OCI-LY7 (cell line): ENCODE data around the gene SLC4A11. TPM values are rescaled to one million over a fixed set of nuclear protein-coding genes. Genes with fewer than 3 reads are reported as not detected.
"Not testable (repeated sequence)": the region's sequence is repeated elsewhere in the genome, so short reads cannot be mapped to it uniquely, and the experiment has no call there.

Experiments
- BruUV-seq: library from RNA; stranded (reverse); fragments of 400-500 nt; replicated peaks from 2 replicates; lab custom pipeline; 2021; lab: Mats Ljungman, UMichigan
- CTCF ChIA-PET: fragments of 300-600 bp; sonication (Branson Sonifier 250); formaldehyde crosslinking; loops from one replicate; lab custom pipeline; 2022; ENCODE audit warnings: antibody characterized with exemption; ENCODE audit not compliant: unreplicated experiment; lab: Charles Lee
- POLR2A ChIA-PET: fragments of 300-600 bp; sonication (Branson Sonifier 250); formaldehyde crosslinking; loops from one replicate; lab custom pipeline; 2022; ENCODE audit warnings: antibody characterized with exemption; lab: Charles Lee
- DNase-seq: peaks from one replicate; pipeline ENCODE4 v3.0.0-alpha.2; 2015; ENCODE audit warnings: low spot score
- H2AFZ ChIP-seq: fragments of 200-600 bp; sonication (generic), shearing (Covaris generic); 2 replicates; pipeline ENCODE4 v1.6.1; 2014; ENCODE audit warnings: mild to moderate bottlenecking, antibody characterized with exemption, low read length, moderate library complexity
- H3K27ac ChIP-seq: fragments of 200-600 bp; sonication (generic); 2 replicates; pipeline ENCODE4 v1.5.1; 2014; ENCODE audit warnings: mixed run types, low read depth, mild to moderate bottlenecking, moderate library complexity, low read length, inconsistent platforms; ENCODE audit not compliant: poor library complexity, severe bottlenecking
- H3K36me3 ChIP-seq: fragments of 200-600 bp; sonication (generic); 2 replicates; pipeline ENCODE4 v1.6.1; 2014; ENCODE audit warnings: mild to moderate bottlenecking, antibody characterized with exemption, low read length, moderate library complexity, mixed read lengths; ENCODE audit not compliant: insufficient read depth
- H3K4me1 ChIP-seq: fragments of 200-600 bp; sonication (generic); 2 replicates; pipeline ENCODE4 v1.5.1; 2014; ENCODE audit warnings: mild to moderate bottlenecking, low read length; ENCODE audit not compliant: insufficient read depth, poor library complexity, severe bottlenecking
- H3K4me2 ChIP-seq: fragments of 200-600 bp; sonication (generic); 2 replicates; pipeline ENCODE4 v1.6.1; 2014; ENCODE audit warnings: mild to moderate bottlenecking, low read length
- H3K4me3 ChIP-seq: fragments of 200-600 bp; sonication (generic); 2 replicates; pipeline ENCODE4 v1.5.1; 2014; ENCODE audit warnings: mild to moderate bottlenecking, low read depth, low read length; ENCODE audit not compliant: poor library complexity, severe bottlenecking
- H3K79me2 ChIP-seq: fragments of 200-600 bp; sonication (generic); 2 replicates; pipeline ENCODE4 v1.6.1; 2016; ENCODE audit warnings: low read depth, mild to moderate bottlenecking, low read length, moderate library complexity, mixed read lengths; ENCODE audit not compliant: insufficient read depth
- H3K9me2 ChIP-seq: fragments of 200-600 bp; sonication (generic); 2 replicates; pipeline ENCODE4 v1.6.1; 2016; ENCODE audit warnings: mild to moderate bottlenecking, low read length, mixed read lengths; ENCODE audit not compliant: insufficient read depth
- H3K9me3 ChIP-seq: fragments of 200-600 bp; sonication (generic); 2 replicates; pipeline ENCODE4 v1.6.1; 2014; ENCODE audit warnings: mild to moderate bottlenecking, mixed run types, low read length, mixed read lengths
- H4K20me1 ChIP-seq: fragments of 200-600 bp; sonication (generic); 2 replicates; pipeline ENCODE4 v1.6.1; 2014; ENCODE audit warnings: mild to moderate bottlenecking, antibody characterized with exemption, low read length, moderate library complexity, mixed read lengths; ENCODE audit not compliant: insufficient read depth
- CTCF ChIP-seq: fragments of 200-600 bp; sonication (generic); conservative IDR thresholded peaks from 2 replicates; pipeline ENCODE4 v1.5.1; 2014; ENCODE audit warnings: mild to moderate bottlenecking, antibody characterized with exemption, low read length, moderate library complexity, mixed read lengths
- EZH2phosphoT487 ChIP-seq: fragments of 200-600 bp; sonication (generic); IDR thresholded peaks from 2 replicates; pipeline ENCODE4 v1.6.1; 2018; ENCODE audit warnings: low read depth, borderline replicate concordance, mild to moderate bottlenecking, mixed run types, antibody characterized with exemption, low read length, moderate library complexity, mixed read lengths
- intact Hi-C: fragments of 100-400 bp; cut with micrococcal nuclease; formaldehyde crosslinking; loops from one replicate; pipeline ENCODE4 v1.10.0; 2022; ENCODE audit not compliant: unreplicated experiment
- total RNA-seq, 2 experiments: library from RNA; depleted of rRNA in 1 of 2; stranded (reverse); fragments of >200 nt in 1 of 2; shearing (Covaris generic) in 1 of 2; gene quantifications; 2 replicates each; pipeline ENCODE4 v1.2.3, GENCODE V29; 2014 to 2022

SLC4A11 gene
- total RNA-seq, 2 experiments from 2014 or later = 4.4 to 26.9 TPM

GRCh38 chr20:3183896-3184612 is 54.9 kb downstream of the SLC4A11 start:
- Histone ChIP-seq H3K36me3 (no peaks in the 10 kb centered on the region), H3K27ac (no peak overlapping the region), H3K9me3 (no peaks in the 10 kb centered on the region), H3K9me2 (no peaks in the 10 kb centered on the region), H3K4me1 (no peaks in the 10 kb centered on the region), H3K79me2 (no peaks in the 10 kb centered on the region), H4K20me1 (no peaks in the 10 kb centered on the region), H2AFZ (no peak overlapping the region), H3K4me3 (no peak overlapping the region), H3K4me2 (no peak overlapping the region)
- BruUV-seq = TSS peak; percentile 34
- intact Hi-C loops = no loop called here
- CTCF ChIA-PET = no interaction called here
- POLR2A ChIA-PET = interaction anchor here (1.1 kb wide), 2 partner anchors 19 to 98 kb away, joined by 3 read pairs; no protein-coding TSS in a partner anchor
- DNase-seq = no peak
- TF ChIP-seq CTCF (no peak), EZH2phosphoT487 (no peak)

GRCh38 chr20:3182429-3182828 is 56.6 kb downstream of the SLC4A11 start:
- CTCF ChIA-PET = interaction anchor here (0.6 kb wide), 1 partner anchor 319 kb away, joined by 3 read pairs; no protein-coding TSS in a partner anchor
- H3K9me3 ChIP-seq, H3K79me2 ChIP-seq, H3K4me3 ChIP-seq, intact Hi-C loops, H3K9me2 ChIP-seq, H3K27ac ChIP-seq, H4K20me1 ChIP-seq, H3K36me3 ChIP-seq, H3K4me2 ChIP-seq, H3K4me1 ChIP-seq, DNase-seq, H2AFZ ChIP-seq, BruUV-seq: not testable (repeated sequence)
- POLR2A ChIA-PET = interaction anchor here (0.6 kb wide), 1 partner anchor 22 kb away, joined by 3 read pairs; no protein-coding TSS in a partner anchor

GRCh38 chr20:3181270-3181669 is 57.7 kb downstream of the SLC4A11 start:
- Histone ChIP-seq H3K4me3 (no peak overlapping the region), H3K4me2 (no peak overlapping the region), H2AFZ (no peak overlapping the region), H3K79me2 (no peaks in the 10 kb centered on the region), H3K4me1 (no peaks in the 10 kb centered on the region), H4K20me1 (no peaks in the 10 kb centered on the region), H3K27ac (no peak overlapping the region), H3K9me3 (no peaks in the 10 kb centered on the region), H3K9me2 (no peaks in the 10 kb centered on the region), H3K36me3 (no peaks in the 10 kb centered on the region)
- no TSS peak for BruUV-seq
- intact Hi-C loops = no loop called here
- ChIA-PET CTCF (no interaction called here), POLR2A (no interaction called here)
- TF ChIP-seq CTCF (no peak), EZH2phosphoT487 (no peak)
- no peak for DNase-seq
